GM12892 (cell line): Measurements from ENCODE around the gene ZNF385A.
A peak's percentile ranks its signal among the peaks of the same experiment; 100 is the strongest.

Experiments
- DNase-seq: peaks from one replicate; pipeline ENCODE4 v3.0.0; 2011; ENCODE audit not compliant: insufficient read length
- FAIRE-seq: peaks from 2 replicates; lab custom pipeline; 2011; peaks lifted over from hg19 to GRCh38; lab: Jason Lieb, UNC
- POLR2A ChIP-seq: IDR thresholded peaks from 2 replicates; pipeline ENCODE4 v1.6.1; 2011; ENCODE audit warnings: low read depth, low read length, control low read depth
- POLR2AphosphoS5 ChIP-seq: IDR thresholded peaks from 2 replicates; pipeline ENCODE4 v1.6.1; 2011; ENCODE audit warnings: low read depth, low read length, control low read depth
- TAF1 ChIP-seq: IDR thresholded peaks from 2 replicates; pipeline ENCODE4 v1.6.1; 2011; ENCODE audit warnings: low read depth, mild to moderate bottlenecking, control low read depth, low read length, borderline replicate concordance

Gene ZNF385A

GRCh38 chr12:54364413-54364812 is 20.1 kb downstream of the ZNF385A start, which contains the start of gene GPR84:
TSS of gene GPR84 (minus strand) at chr12:54364486. CDS start at chr12:54363851, 635 bp downstream.
- no peak for TF ChIP-seq POLR2AphosphoS5
- peak; percentile 38; the same call in 1 of the 2 replicates for TF ChIP-seq TAF1
- FAIRE-seq (no peak), DNase-seq (no peak)

- DNase-seq (no peak), FAIRE-seq (no peak)
- TF ChIP-seq POLR2AphosphoS5 (no peak), TAF1 (no peak), POLR2A (no peak)
Observed at GRCh38 chr12:54363618-54364017, 20.9 kb downstream of the ZNF385A start.

- DNase-seq (no peak), FAIRE-seq (no peak)
- no peak for TF ChIP-seq POLR2AphosphoS5
- no peak for TF ChIP-seq POLR2A
- no peak for TF ChIP-seq TAF1
Observed at GRCh38 chr12:54363047-54363446, 21.5 kb downstream of the ZNF385A start.

GRCh38 chr12:54360717-54361456 is 23.6 kb downstream of the ZNF385A start:
- DNase-seq, result no peak
- TF ChIP-seq POLR2A (no peak), POLR2AphosphoS5 (no peak), TAF1 (no peak)
- no peak for FAIRE-seq

- TF ChIP-seq POLR2A (no peak), TAF1 (no peak), POLR2AphosphoS5 (no peak)
- DNase-seq (no peak), FAIRE-seq (no peak)
Observed at GRCh38 chr12:54359762-54360351, 24.7 kb downstream of the ZNF385A start.

- FAIRE-seq (peak; percentile 96), DNase-seq (peak; percentile 96)
- TF ChIP-seq TAF1 (no peak), POLR2AphosphoS5 (peak; percentile 33; the same call in 1 of the 2 replicates), POLR2A (0 out of 2 replicates have a peak, but pooled peaks have one; percentile 21)
Observed at GRCh38 chr12:54358945-54359761, 25.4 kb downstream of the ZNF385A start.

GRCh38 chr12:54358191-54358944 is 26.2 kb downstream of the ZNF385A start:
- FAIRE-seq (no peak), DNase-seq (no peak)
- TF ChIP-seq POLR2A (no peak), TAF1 (no peak), POLR2AphosphoS5 (no peak)

- TF ChIP-seq POLR2A (no peak), TAF1 (no peak), POLR2AphosphoS5 (no peak)
- no peak for FAIRE-seq
- no peak for DNase-seq
Observed at GRCh38 chr12:54357506-54358190, 26.9 kb downstream of the ZNF385A start.

- TF ChIP-seq POLR2A, result no peak
- no peak for TF ChIP-seq TAF1
- TF ChIP-seq POLR2AphosphoS5, result no peak
- FAIRE-seq, result no peak
- DNase-seq, result no peak
Observed at GRCh38 chr12:54356951-54357356, 27.6 kb downstream of the ZNF385A start.

- TF ChIP-seq TAF1, result no peak
- TF ChIP-seq POLR2AphosphoS5, result no peak
- TF ChIP-seq POLR2A, result no peak
- FAIRE-seq, result no peak
- DNase-seq, result no peak
Observed at GRCh38 chr12:54356228-54356627, 28.3 kb downstream of the ZNF385A start.
